ENCODE data around the gene DTYMK.
A peak's percentile ranks its signal among the peaks of the same experiment; 100 is the strongest.

The DTYMK gene

DNA sequence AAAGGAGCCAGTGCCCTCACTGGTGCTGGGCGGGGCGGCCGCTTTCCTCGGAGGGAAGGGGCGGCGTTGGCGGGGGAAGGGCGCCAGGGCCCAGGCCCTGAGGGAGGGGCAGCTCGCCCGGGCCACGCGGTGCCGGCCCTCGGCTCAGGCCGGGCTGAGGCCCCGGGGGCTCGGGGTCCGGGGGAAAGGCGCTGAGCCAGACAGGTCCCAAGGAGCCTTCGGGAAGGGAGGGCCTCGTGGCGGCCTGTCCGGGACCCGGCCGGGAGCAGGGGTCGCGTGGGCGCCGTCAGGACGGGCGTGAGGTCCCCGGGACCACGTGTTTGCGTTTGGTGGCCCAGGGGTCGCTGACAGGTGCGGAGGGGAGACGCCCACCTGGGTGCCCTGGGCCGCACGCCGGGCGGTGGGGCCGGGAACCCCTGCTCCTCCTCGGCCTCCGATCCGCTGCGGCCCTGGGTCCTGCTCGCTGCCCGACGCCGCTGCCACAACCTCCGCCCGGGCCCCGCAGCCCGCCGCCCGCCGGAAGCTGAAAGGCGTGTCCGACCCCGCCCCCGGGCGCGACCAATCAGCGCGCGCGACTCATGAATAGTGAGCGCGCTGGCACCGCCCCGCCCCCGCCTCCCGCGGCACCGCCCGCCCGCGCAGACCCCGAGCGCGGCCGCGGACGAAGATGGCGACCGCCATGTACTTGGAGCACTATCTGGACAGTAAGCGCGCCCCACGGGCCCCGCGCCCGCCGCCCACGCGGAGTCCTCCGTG is 15.0 kb upstream of the DTYMK start, which contains the start of gene ING5:
Gene ING5 (plus strand): TSS at position 641 of the 756 bp plus-strand sequence. CDS start 27 bp downstream, at position 668.
- peak; percentile 90 for DNase-seq (ENCODE audit: extremely low spot score)
- ChIA-PET CTCF (interaction anchor here (0.5 to 5.7 kb wide), 15 partner anchors 9 to 177 kb away, joined by 3 to 39 read pairs (median 5); partner anchors contain the start of gene D2HGDH), POLR2A (interaction anchor here (0.5 to 1.9 kb wide), 6 partner anchors 13 to 166 kb away, joined by 3 to 8 read pairs (median 3); partner anchors contain the start of genes D2HGDH and DTYMK)
- TF ChIP-seq, protein P1, sequence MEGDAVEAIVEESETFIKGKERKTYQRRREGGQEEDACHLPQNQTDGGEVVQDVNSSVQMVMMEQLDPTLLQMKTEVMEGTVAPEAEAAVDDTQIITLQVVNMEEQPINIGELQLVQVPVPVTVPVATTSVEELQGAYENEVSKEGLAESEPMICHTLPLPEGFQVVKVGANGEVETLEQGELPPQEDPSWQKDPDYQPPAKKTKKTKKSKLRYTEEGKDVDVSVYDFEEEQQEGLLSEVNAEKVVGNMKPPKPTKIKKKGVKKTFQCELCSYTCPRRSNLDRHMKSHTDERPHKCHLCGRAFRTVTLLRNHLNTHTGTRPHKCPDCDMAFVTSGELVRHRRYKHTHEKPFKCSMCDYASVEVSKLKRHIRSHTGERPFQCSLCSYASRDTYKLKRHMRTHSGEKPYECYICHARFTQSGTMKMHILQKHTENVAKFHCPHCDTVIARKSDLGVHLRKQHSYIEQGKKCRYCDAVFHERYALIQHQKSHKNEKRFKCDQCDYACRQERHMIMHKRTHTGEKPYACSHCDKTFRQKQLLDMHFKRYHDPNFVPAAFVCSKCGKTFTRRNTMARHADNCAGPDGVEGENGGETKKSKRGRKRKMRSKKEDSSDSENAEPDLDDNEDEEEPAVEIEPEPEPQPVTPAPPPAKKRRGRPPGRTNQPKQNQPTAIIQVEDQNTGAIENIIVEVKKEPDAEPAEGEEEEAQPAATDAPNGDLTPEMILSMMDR (IDR thresholded peaks at IDR 0.05; ENCODE audit: control extremely low read depth, extremely low read depth, low read depth, missing control alignments) = no peak

DNA sequence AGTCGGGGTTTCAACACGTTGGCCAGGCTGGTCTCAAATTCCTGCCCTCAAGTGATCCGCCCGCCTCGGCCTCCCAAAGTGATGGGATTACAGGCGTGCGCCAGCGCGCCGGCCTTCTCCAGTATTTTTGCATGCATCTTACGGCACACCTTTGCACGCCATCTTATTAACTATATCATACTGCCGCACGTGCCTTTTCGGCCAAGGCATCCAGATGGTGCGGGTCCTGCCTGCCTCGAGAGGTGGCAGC is 14.5 kb upstream of the DTYMK start:
- TF ChIP-seq, protein P1 (IDR thresholded peaks at IDR 0.05; ENCODE audit: control extremely low read depth, extremely low read depth, low read depth, missing control alignments) = peak; percentile 41
- no peak for DNase-seq (ENCODE audit: extremely low spot score)
- ChIA-PET POLR2A (interaction anchor here (1.1 to 2.2 kb wide), 2 partner anchors 14 to 34 kb away, joined by 3 to 12 read pairs; partner anchors contain the start of genes D2HGDH and DTYMK), CTCF (interaction anchor here (0.6 to 5.7 kb wide), 7 partner anchors 8 to 178 kb away, joined by 3 to 39 read pairs (median 6); partner anchors contain the start of gene D2HGDH)

DNA sequence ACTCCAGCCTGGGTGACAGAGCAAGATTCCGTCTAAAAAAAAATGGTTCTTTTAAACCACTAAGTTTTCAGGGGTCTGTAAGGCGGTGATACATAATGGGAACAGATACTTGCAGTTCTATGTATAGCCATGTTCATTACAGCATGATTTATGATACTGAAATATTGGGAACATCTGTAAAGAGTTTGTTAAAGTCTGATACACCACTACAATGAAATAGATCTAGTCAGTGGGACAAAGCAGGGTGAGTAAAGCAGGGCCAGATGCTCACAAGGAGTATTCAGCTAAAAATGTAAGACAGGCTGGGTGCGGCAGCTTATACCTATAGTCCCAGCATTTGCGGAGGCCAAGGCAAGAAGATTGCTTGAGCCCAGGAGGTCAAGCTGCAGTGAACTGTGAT is 9.0 kb upstream of the DTYMK start:
- ChIA-PET POLR2A (interaction anchor here (0.6 kb wide), 1 partner anchor 157 kb away, joined by 3 read pairs; no protein-coding TSS in a partner anchor), CTCF (no interaction called here)
- no peak for DNase-seq (ENCODE audit: extremely low spot score)
- TF ChIP-seq, protein P1 (IDR thresholded peaks at IDR 0.05; ENCODE audit: control extremely low read depth, extremely low read depth, low read depth, missing control alignments) = no peak

DNA sequence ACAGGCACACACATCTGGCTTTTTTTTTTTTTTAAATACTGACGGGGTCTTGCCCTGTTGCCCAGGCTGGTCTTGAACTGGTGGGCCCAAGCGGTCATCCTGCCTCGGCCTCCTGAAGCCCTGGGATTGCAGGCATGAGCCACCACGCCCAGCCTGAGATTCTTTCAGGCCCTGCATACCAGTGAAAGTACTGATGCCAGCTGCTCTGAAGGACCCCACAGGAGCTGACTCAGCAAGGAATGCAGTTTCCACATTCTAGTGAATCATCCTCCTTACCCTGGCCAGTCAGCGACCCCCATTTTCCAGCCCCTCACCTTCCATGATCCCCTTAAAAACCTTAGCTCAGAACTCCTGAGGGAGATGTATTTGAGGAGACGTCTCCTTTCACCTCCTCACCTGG is 5.8 kb upstream of the DTYMK start:
- TF ChIP-seq, protein P1 (IDR thresholded peaks at IDR 0.05; ENCODE audit: control extremely low read depth, extremely low read depth, low read depth, missing control alignments) = no peak
- ChIA-PET CTCF (interaction anchor here (1.3 kb wide), 2 partner anchors 9 to 27 kb away, joined by 3 read pairs; no protein-coding TSS in a partner anchor), POLR2A (interaction anchor here (0.9 kb wide), 1 partner anchor 54 kb away, joined by 4 read pairs; no protein-coding TSS in a partner anchor)
- DNase-seq (ENCODE audit: extremely low spot score) = no peak

DNA sequence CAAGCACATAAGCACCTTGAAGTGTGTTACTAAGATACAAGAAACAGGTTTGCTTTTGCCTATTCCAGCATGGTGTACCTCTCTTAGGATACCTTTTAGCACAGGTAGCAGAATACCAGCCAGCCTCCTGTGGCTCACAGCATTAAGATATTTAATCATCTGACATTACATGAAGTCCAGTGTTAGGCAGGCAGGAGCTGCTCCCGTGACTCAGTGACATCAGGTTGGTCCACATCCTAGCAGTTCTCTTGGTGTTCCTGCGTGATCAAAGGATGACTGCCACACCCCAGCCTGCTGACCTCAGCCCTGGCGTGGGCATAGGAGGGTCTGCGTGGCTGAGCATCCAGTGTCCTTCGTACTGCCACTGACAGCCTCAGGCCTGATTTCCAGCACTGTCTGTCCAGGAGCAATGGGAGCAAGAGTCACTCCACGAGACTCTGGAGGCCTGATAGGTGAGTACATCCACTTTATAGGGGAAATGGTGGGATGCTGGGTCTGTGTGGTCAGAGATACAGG is 3.6 kb upstream of the DTYMK start:
- CTCF ChIA-PET = interaction anchor here (1.0 kb wide), 1 partner anchor 44 kb away, joined by 3 read pairs; no protein-coding TSS in a partner anchor
- POLR2A ChIA-PET = no interaction called here
- TF ChIP-seq, protein P1 (IDR thresholded peaks at IDR 0.05; ENCODE audit: control extremely low read depth, extremely low read depth, low read depth, missing control alignments) = no peak
- DNase-seq (ENCODE audit: extremely low spot score) = no peak

DNA sequence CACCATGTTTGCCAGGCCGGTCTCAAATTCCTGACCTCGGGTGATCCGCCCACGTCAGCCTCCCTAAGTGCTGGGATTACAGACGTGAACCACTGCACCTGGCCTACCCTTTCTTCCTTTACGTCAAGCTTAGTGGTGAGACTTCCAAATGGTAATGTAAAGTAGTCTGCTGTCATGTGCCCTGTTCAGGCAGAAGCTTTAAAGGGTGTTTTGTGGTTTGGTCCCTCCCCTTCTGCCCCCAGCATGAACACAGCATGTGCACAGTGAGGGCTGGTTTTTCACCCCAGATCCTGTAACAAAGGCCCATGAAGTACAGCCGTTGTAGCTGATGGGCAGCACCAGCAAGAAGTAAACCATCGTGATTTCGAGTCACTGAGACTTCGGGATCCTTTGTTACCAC is 2.7 kb upstream of the DTYMK start:
- ChIA-PET POLR2A (interaction anchor here (1.1 kb wide), 1 partner anchor 13 kb away, joined by 3 read pairs; the partner anchor contains the start of gene ING5), CTCF (interaction anchor here (1.0 to 3.7 kb wide), 4 partner anchors 11 to 189 kb away, joined by 3 to 21 read pairs (median 8); partner anchors contain the start of gene ING5)
- DNase-seq (ENCODE audit: extremely low spot score) = no peak
- TF ChIP-seq, protein P1 (IDR thresholded peaks at IDR 0.05; ENCODE audit: control extremely low read depth, extremely low read depth, low read depth, missing control alignments) = no peak
